Measurements from ENCODE around the gene PPIF. TPM values are rescaled to one million over a fixed set of nuclear protein-coding genes. Genes with fewer than 3 reads are reported as not detected.
A peak's percentile ranks its signal among the peaks of the same experiment; 100 is the strongest.

PPIF gene
- total RNA-seq, 1 donor from 2014 or later: 21.9 TPM

- H3K27ac Mint-ChIP-seq (ENCODE audit: unreplicated experiment): no peak overlapping the region
- peaks cover 21% of the 10 kb centered on the region for H3K4me1 Mint-ChIP-seq (ENCODE audit: unreplicated experiment)
- TF ChIP-seq CTCF (IDR thresholded peaks at IDR 0.05; ENCODE audit: unreplicated experiment): no peak
- peaks cover 42% of the 10 kb centered on the region for H3K36me3 Mint-ChIP-seq (ENCODE audit: low read depth, unreplicated experiment)
- no peak overlapping the region for H3K4me3 Mint-ChIP-seq (ENCODE audit: unreplicated experiment)
- H3K27me3 Mint-ChIP-seq (ENCODE audit: unreplicated experiment): peaks cover 23% of the 10 kb centered on the region
- no peak for DNase-seq (ENCODE audit: low spot score)
- no peaks in the 10 kb centered on the region for H3K9me3 Mint-ChIP-seq (ENCODE audit: unreplicated experiment)
Measured at GRCh38 chr10:79390057-79390456, 42.8 kb downstream of the PPIF start.

- peaks cover 23% of the 10 kb centered on the region for H3K27me3 Mint-ChIP-seq (ENCODE audit: unreplicated experiment)
- TF ChIP-seq CTCF (IDR thresholded peaks at IDR 0.05; ENCODE audit: unreplicated experiment): no peak
- peaks cover 21% of the 10 kb centered on the region for H3K4me1 Mint-ChIP-seq (ENCODE audit: unreplicated experiment)
- DNase-seq (ENCODE audit: low spot score): no peak
- no peak overlapping the region for H3K27ac Mint-ChIP-seq (ENCODE audit: unreplicated experiment)
- peaks cover 42% of the 10 kb centered on the region for H3K36me3 Mint-ChIP-seq (ENCODE audit: low read depth, unreplicated experiment)
- no peak overlapping the region for H3K4me3 Mint-ChIP-seq (ENCODE audit: unreplicated experiment)
- H3K9me3 Mint-ChIP-seq (ENCODE audit: unreplicated experiment): no peaks in the 10 kb centered on the region
Measured at GRCh38 chr10:79390551-79391229, 43.4 kb downstream of the PPIF start.

GRCh38 chr10:79391231-79392019 is 44.2 kb downstream of the PPIF start:
- Mint-ChIP-seq H3K4me3 (ENCODE audit: unreplicated experiment) (no peak overlapping the region), H3K27ac (ENCODE audit: unreplicated experiment) (peak overlapping the region; percentile 61), H3K27me3 (ENCODE audit: unreplicated experiment) (peaks cover 22% of the 10 kb centered on the region), H3K9me3 (ENCODE audit: unreplicated experiment) (no peaks in the 10 kb centered on the region), H3K36me3 (ENCODE audit: low read depth, unreplicated experiment) (peaks cover 44% of the 10 kb centered on the region), H3K4me1 (ENCODE audit: unreplicated experiment) (peaks cover 21% of the 10 kb centered on the region)
- TF ChIP-seq CTCF (IDR thresholded peaks at IDR 0.05; ENCODE audit: unreplicated experiment): no peak
- DNase-seq (ENCODE audit: low spot score): peak; percentile 1

GRCh38 chr10:79392020-79392398 is 44.7 kb downstream of the PPIF start:
- Mint-ChIP-seq H3K27ac (ENCODE audit: unreplicated experiment) (no peak overlapping the region), H3K27me3 (ENCODE audit: unreplicated experiment) (peaks cover 20% of the 10 kb centered on the region), H3K4me1 (ENCODE audit: unreplicated experiment) (peaks cover 21% of the 10 kb centered on the region), H3K9me3 (ENCODE audit: unreplicated experiment) (no peaks in the 10 kb centered on the region), H3K36me3 (ENCODE audit: low read depth, unreplicated experiment) (peaks cover 45% of the 10 kb centered on the region), H3K4me3 (ENCODE audit: unreplicated experiment) (peak overlapping the region; percentile 35)
- DNase-seq (ENCODE audit: low spot score): no peak
- no peak for TF ChIP-seq CTCF (IDR thresholded peaks at IDR 0.05; ENCODE audit: unreplicated experiment)
